NCI-H510A treated with DMSO at 0.1 percent for 48 hours (cell line): ENCODE data around the gene FAM209B.
"Not testable (repeated sequence)": the region's sequence is repeated elsewhere in the genome, so short reads cannot be mapped to it uniquely, and the experiment has no call there.

Experiments used
- DNase-seq: peaks from one replicate; lab custom pipeline; 2025; lab: John Stamatoyannopoulos, UW

FAM209B gene

GRCh38 chr20:56532946-56533345 is at the start of gene FAM209B:
FAM209B (plus strand) TSS chr20:56533246; CDS start chr20:56533342, 96 bp downstream.
- DNase-seq: not testable (repeated sequence)

- DNase-seq: no peak
These were observed 49.1 kb upstream of the FAM209B start for GRCh38 chr20:56483970-56484369.

GRCh38 chr20:56487216-56487615 is 45.8 kb upstream of the FAM209B start:
- no peak for DNase-seq

GRCh38 chr20:56488566-56488965 is 44.5 kb upstream of the FAM209B start:
- DNase-seq: no peak

- DNase-seq: no peak
These were observed 31.9 kb upstream of the FAM209B start for GRCh38 chr20:56501116-56501515.

DNA sequence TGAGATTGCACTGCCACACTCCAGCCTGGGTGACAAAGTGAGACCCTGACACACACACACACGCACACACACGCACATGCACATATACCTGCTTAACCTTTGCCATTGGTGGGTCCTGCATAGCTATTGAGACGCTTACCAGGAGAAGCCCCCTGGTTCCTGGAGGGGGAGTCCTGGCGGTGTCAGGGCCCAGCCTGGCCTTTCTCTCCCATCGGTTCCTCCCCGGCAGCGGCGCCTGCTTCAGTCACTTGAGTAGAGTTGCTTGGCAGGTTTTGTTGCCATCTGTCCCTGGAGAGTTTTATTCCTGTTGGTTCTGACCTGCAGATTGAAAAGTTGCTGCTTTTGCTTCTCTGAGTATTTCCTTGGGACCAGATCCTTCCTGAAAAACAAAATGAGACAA is 29.1 kb upstream of the FAM209B start:
- DNase-seq: no peak

GRCh38 chr20:56504373-56505005 is 28.6 kb upstream of the FAM209B start:
- no peak for DNase-seq

DNA sequence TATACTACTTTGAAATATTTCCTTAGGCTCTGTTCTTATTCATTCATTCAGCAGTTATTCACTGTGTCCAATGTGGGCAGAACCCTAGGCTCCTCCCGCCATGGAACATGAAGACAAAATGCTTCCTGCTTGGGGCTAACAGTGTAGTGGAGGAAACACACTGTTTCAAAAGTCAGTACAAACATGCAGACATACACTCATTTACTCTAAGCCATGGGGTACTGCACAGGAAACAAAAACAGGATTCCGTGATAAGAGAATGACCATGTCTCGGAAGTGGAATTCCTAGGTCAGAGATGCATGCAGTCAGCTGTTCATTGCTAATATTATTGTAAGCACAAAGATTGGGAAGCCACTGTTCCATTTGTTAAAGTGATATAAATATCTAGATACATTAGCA is 26.9 kb upstream of the FAM209B start:
- no peak for DNase-seq

DNA sequence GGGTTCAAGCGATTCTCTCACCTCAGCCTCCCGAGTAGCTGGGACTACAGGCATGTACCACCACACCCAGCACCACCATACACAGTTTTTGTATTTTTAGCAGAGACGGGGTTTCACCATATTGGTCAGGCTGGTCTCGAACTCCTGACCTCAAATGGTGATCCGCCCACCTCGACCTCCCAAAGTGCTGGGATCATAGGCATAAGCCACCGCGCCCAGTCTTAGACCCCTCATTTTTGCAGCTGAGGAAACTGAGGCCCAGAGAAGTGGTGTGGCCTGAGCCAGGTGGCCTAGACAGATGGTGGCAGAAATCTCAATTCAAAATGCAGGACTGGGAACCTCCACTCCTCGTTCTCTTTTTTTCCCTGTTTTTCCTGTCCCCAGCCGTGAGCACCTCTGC is 21.1 kb upstream of the FAM209B start:
- no peak for DNase-seq

- DNase-seq: no peak
These were observed 19.6 kb upstream of the FAM209B start for GRCh38 chr20:56513161-56514150.

DNA sequence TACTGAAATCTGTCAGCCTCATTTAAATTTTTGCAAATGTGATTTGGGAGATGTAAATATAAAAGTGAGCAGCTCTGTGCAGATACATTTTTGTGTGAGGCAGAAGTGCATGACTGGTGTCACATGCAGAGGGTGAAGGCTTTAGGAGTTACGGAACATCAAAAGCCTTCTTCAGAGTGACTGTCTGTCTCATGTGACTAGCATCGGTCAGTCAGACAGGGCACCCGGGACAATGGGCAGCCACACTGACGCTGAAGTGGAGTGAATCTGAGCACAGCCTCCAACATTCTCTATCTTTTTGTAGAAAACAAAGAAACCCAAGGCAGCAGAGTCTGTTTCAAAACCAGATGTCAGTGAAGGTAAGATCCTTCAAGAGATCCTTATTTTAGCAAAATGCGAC is 16.4 kb upstream of the FAM209B start:
- no peak for DNase-seq

DNA sequence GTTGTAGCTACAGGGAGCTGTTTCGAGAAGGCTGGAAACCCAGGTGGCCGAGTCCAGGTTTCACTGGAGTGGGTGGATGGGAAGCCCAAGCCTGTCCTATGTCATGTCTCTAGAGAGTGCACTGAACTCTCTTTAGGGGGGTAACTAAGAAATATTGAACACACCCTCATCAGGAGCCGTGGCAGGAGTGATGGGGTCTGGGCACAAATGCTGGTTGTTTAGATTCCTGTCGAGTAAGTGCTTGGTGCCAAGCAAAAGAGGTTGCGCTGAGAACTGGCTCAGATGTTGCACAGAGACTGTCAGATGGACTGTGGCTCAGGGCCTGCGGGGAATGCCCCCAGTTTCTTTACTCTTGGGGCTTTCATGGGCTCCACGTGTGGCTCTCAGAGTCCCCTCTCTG is 15.8 kb upstream of the FAM209B start:
- no peak for DNase-seq

DNA sequence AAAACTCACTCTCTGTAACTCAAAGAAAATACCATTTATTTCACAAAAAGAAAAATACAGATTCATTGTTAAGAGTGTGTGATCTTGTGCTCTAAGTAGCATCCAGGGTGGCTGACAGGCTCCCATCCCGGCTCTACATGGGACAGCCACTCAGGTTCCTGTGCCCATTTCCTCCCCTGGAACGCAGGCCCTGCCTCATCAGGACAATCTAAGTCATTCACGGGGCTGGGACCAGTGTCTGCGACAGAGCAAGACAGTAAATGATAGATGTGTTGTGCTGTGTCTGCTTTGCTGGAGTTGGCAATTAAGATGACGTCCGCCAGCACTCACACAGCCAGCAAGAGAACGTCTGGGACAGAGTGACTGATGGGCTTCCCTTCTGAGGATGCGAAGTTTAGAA is 15.4 kb upstream of the FAM209B start:
- DNase-seq: no peak

DNA sequence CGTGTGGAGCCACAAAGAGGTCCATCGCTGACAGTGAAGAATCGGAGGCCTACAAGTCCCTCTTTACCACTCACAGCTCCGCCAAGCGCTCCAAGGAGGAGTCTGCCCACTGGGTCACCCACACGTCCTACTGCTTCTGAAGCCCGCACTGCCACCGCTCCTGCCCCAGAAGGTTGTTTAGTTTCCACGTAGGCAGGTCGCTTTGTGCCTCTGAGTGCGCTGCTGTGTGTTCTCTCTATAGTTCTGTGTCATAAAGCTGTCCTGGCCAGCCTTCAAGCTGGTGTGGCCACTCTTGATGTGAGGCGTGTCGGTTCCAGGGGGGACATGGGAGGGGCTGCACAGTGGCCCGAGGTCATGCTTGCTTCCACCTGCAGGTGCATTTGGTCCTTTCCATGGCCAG is 14.9 kb upstream of the FAM209B start:
- no peak for DNase-seq

DNA sequence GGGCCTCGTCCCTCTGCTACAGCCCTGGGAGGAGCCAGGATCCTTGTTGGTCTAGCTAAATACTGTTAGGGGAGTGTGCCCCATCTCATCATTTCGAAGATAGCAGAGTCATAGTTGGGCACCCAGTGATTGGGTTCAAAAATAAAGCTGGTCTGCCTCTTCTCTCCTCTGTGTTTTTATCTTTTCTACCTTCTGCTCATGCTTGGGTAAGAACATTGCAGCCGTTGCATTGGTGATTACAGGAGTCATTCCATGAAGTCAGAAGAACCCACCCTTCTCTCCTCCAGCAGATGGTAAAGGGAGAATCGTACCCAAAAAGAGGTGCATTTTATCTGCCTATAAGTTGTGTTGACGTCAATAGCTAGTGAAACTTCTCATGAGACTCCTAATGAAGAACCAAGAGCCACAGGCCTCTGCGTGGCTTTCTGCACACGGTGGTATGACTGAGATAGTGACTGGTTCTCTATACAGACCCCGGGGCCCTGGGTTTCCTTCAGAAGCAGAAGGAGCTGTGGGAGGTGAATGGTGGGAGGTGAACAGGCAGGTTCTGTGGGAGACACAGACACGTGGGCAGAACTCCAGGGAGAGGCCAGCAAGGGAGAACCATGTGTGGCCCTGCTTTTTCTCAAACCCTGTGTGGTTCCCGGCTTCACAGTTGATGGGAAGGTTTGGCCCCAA is 14.2 kb upstream of the FAM209B start:
- no peak for DNase-seq

- no peak for DNase-seq
These were observed 13.5 kb upstream of the FAM209B start for GRCh38 chr20:56519551-56519950.

GRCh38 chr20:56520180-56520579 is 12.9 kb upstream of the FAM209B start:
- DNase-seq: no peak

DNA sequence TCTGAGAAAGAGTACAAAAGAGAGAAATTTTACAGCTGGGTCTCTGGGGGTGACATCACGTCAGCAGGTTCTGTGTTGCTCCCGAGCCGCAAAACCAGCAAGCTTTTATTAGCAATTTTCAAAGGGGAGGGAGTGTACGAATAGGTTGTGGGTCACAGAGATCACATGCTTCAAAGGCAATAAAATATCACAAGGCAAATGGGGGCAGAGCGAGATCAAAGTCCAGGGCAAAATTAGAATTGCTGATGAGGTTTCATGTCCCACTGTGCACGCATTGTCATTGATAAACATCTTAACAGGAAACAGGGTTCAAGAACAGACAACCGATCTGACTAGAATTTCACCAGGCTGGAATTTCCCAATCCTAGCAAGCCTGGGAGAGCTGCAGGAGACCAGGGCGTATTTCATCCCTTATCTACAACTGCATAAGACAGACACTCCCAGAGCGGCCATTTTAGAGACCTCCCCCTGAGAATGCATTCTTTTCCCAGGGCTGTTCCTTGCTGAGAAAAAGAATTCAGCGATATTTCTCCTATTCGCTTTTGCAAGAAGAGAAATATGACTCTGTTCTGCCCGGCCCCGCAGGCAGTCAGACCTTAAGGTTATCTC is 12.2 kb upstream of the FAM209B start:
- not testable (repeated sequence) for DNase-seq

- no peak for DNase-seq
These were observed 10.7 kb upstream of the FAM209B start for GRCh38 chr20:56522311-56522710.

GRCh38 chr20:56524444-56524843 is 8.6 kb upstream of the FAM209B start, which contains the start of gene FAM209A:
FAM209A (plus strand) TSS chr20:56524744; CDS start chr20:56524809, 65 bp downstream.
- not testable (repeated sequence) for DNase-seq

DNA sequence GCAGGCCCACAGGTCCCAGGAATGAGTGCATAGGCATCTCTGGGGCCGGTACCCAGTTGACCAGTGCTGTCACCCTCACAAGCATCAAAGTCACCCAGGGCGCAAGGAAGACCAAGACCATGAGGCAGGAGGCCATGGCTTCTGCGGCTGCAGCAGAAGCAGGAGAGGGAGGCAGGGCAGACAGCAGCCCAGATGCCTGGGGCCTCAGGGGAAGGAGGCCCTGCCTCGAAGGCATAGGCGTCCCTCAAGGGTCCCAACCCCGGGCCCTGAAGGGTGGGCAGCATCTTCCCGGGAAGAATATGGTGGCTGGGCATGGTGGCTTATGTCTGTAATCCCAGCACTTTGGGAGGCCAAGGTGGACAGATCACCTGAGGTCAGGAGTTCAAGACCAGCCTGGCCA is 5.5 kb upstream of the FAM209B start:
- DNase-seq: no peak

- DNase-seq: no peak
These were observed 5.0 kb downstream of the FAM209B start for GRCh38 chr20:56537997-56538396.
